ENCODE measurements around the gene SLC49A3.

DNA sequence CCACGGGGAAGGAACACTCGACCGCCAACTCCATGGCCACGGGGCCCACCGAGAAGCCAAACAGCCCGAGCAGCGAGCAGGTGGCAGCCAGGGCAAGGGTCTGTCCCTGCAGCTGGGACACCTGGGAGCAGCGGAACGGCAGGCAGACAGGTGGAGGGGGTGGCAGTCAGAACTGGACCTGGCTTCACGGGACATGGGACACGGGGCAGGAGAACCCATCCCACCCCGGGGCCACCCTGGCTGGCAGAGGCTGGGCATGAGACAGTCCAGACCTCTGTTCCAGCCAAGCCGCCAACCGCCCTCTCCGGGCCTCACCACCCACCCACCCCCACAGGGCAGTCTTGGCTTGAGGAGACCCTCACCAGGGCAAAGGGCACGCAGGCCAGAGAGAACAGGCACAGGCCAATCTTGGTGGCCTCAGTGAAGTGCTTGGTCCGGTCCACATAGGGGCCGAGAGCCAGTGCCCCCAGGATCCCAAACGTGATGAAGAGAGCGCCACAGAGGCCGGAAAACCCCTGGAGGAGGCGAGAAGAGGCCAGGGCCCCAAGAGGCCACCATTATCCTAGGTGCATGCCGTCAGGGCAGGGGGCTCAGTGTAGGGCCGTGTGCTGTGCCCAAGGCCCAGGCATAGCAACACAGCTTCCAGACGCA, 5.6 kb downstream of the SLC49A3 start:
- TF ChIP-seq CTCF (conservative IDR thresholded peaks at IDR 0.05 in 1 of 2, IDR thresholded peaks at IDR 0.05 in 1 of 2; ENCODE audit: low read depth in 1 of 2, low read length in 2 of 2) (no peak), EZH2 (IDR thresholded peaks at IDR 0.05; ENCODE audit: low read length, missing control alignments) (no peak)
